OCI-LY1 (cell line): ENCODE data around the gene GPR39.

Experiments used
- H2AFZ ChIP-seq: fragments of 200-600 bp; sonication (generic), shearing (Covaris generic); 2 replicates; pipeline ENCODE4 v1.6.0; 2014; ENCODE audit warnings: antibody characterized with exemption, mild to moderate bottlenecking, low read length
- H3F3A ChIP-seq: fragments of 200-600 bp; sonication (generic), shearing (Covaris generic); 2 replicates; pipeline ENCODE4 v1.6.0; 2014; ENCODE audit warnings: mild to moderate bottlenecking, antibody characterized with exemption, low read length, moderate library complexity; ENCODE audit not compliant: insufficient read depth
- H3K27ac ChIP-seq: fragments of 200-600 bp; sonication (generic); 2 replicates; pipeline ENCODE4 v1.5.1; 2014; ENCODE audit warnings: low read length, mixed run types, mild to moderate bottlenecking, low read depth; ENCODE audit not compliant: poor library complexity, severe bottlenecking
- H3K27me3 ChIP-seq: fragments of 200-600 bp; sonication (generic); 2 replicates; pipeline ENCODE4 v1.6.0; 2014; ENCODE audit warnings: antibody characterized with exemption, mild to moderate bottlenecking, low read length, moderate library complexity; ENCODE audit not compliant: insufficient read depth
- H3K36me3 ChIP-seq: fragments of 200-600 bp; sonication (generic); 2 replicates; pipeline ENCODE4 v1.6.1; 2014; ENCODE audit warnings: mild to moderate bottlenecking, antibody characterized with exemption, low read length, moderate library complexity, mixed read lengths; ENCODE audit not compliant: insufficient read depth
- H3K4me1 ChIP-seq: fragments of 200-600 bp; sonication (generic); 2 replicates; pipeline ENCODE4 v1.5.1; 2014; ENCODE audit warnings: mild to moderate bottlenecking, low read length, moderate library complexity; ENCODE audit not compliant: insufficient read depth, severe bottlenecking
- H3K4me2 ChIP-seq: fragments of 200-600 bp; sonication (generic), shearing (Covaris generic); 2 replicates; pipeline ENCODE4 v1.6.1; 2014; ENCODE audit warnings: low read length
- H3K4me3 ChIP-seq: fragments of 200-600 bp; sonication (generic); 2 replicates; pipeline ENCODE4 v1.5.1; 2014; ENCODE audit warnings: low read length, low read depth, mild to moderate bottlenecking, mixed read lengths; ENCODE audit not compliant: poor library complexity, severe bottlenecking
- H3K79me2 ChIP-seq: fragments of 200-600 bp; shearing (Covaris generic); 2 replicates; pipeline ENCODE4 v1.6.1; 2016; ENCODE audit warnings: mixed run types, low read length, mixed read lengths; ENCODE audit not compliant: insufficient read depth
- H3K9ac ChIP-seq: fragments of 200-600 bp; sonication (generic), shearing (Covaris generic); 2 replicates; pipeline ENCODE4 v1.6.1; 2014; ENCODE audit warnings: mild to moderate bottlenecking, low read length, mixed read lengths
- H3K9me2 ChIP-seq: fragments of 200-600 bp; sonication (generic), shearing (Covaris generic); 2 replicates; pipeline ENCODE4 v1.6.1; 2014; ENCODE audit warnings: low read depth, mild to moderate bottlenecking, low read length, mixed read lengths
- H3K9me3 ChIP-seq: fragments of 200-600 bp; shearing (Covaris generic); 2 replicates; pipeline ENCODE4 v1.6.1; 2014; ENCODE audit warnings: low read length, mixed read lengths
- H4K20me1 ChIP-seq: fragments of 200-600 bp; sonication (generic), shearing (Covaris generic); 2 replicates; pipeline ENCODE4 v1.6.0; 2016; ENCODE audit warnings: mild to moderate bottlenecking, low read length; ENCODE audit not compliant: insufficient read depth
- EZH2 ChIP-seq: fragments of 200-600 bp; sonication (generic), shearing (Covaris generic); IDR thresholded peaks from 2 replicates; pipeline ENCODE4 v1.8.0; 2017; ENCODE audit warnings: borderline replicate concordance, mixed run types, mild to moderate bottlenecking, antibody characterized with exemption, low read length, moderate library complexity, mixed read lengths
- TF ChIP-seq, protein P1 (sequence below): fragments of 200-600 bp; sonication (generic), shearing (Covaris generic); IDR thresholded peaks from 2 replicates; pipeline ENCODE4 v1.5.1; 2017; ENCODE audit warnings: mild to moderate bottlenecking, antibody characterized with exemption, low read length, moderate library complexity, mixed read lengths

The GPR39 gene

GRCh38 chr2:132488491-132488890 is 71.9 kb downstream of the GPR39 start:
- Histone ChIP-seq H2AFZ (no peak overlapping the region), H3K27ac (no peak overlapping the region), H3K27me3 (no peaks in the 10 kb centered on the region), H3K9me3 (no peaks in the 10 kb centered on the region), H3K79me2 (no peaks in the 10 kb centered on the region), H3K9me2 (no peaks in the 10 kb centered on the region), H3K36me3 (no peaks in the 10 kb centered on the region), H3K4me2 (no peak overlapping the region), H3K4me1 (no peaks in the 10 kb centered on the region), H3K4me3 (no peak overlapping the region), H4K20me1 (no peaks in the 10 kb centered on the region), H3K9ac (no peak overlapping the region), H3F3A (no peaks in the 10 kb centered on the region)
- TF ChIP-seq, protein P1, sequence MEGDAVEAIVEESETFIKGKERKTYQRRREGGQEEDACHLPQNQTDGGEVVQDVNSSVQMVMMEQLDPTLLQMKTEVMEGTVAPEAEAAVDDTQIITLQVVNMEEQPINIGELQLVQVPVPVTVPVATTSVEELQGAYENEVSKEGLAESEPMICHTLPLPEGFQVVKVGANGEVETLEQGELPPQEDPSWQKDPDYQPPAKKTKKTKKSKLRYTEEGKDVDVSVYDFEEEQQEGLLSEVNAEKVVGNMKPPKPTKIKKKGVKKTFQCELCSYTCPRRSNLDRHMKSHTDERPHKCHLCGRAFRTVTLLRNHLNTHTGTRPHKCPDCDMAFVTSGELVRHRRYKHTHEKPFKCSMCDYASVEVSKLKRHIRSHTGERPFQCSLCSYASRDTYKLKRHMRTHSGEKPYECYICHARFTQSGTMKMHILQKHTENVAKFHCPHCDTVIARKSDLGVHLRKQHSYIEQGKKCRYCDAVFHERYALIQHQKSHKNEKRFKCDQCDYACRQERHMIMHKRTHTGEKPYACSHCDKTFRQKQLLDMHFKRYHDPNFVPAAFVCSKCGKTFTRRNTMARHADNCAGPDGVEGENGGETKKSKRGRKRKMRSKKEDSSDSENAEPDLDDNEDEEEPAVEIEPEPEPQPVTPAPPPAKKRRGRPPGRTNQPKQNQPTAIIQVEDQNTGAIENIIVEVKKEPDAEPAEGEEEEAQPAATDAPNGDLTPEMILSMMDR, result no peak

GRCh38 chr2:132489150-132489549 is 72.5 kb downstream of the GPR39 start:
- H3K4me1 ChIP-seq, result no peaks in the 10 kb centered on the region
- H3K4me3 ChIP-seq, result no peak overlapping the region
- no peak overlapping the region for H3K4me2 ChIP-seq
- TF ChIP-seq, protein P1, result no peak
- TF ChIP-seq EZH2, result no peak
- no peaks in the 10 kb centered on the region for H3K27me3 ChIP-seq
- no peaks in the 10 kb centered on the region for H3K9me2 ChIP-seq
- no peak overlapping the region for H3K27ac ChIP-seq
- H3F3A ChIP-seq, result no peaks in the 10 kb centered on the region
- H3K79me2 ChIP-seq, result no peaks in the 10 kb centered on the region
- no peak overlapping the region for H2AFZ ChIP-seq
- no peaks in the 10 kb centered on the region for H3K36me3 ChIP-seq
- no peaks in the 10 kb centered on the region for H3K9me3 ChIP-seq
- no peak overlapping the region for H3K9ac ChIP-seq
- H4K20me1 ChIP-seq, result no peaks in the 10 kb centered on the region

- no peaks in the 10 kb centered on the region for H3K79me2 ChIP-seq
- no peak overlapping the region for H3K4me3 ChIP-seq
- no peaks in the 10 kb centered on the region for H4K20me1 ChIP-seq
- no peaks in the 10 kb centered on the region for H3K9me3 ChIP-seq
- H3K9ac ChIP-seq, result no peak overlapping the region
- no peaks in the 10 kb centered on the region for H3K36me3 ChIP-seq
- no peak overlapping the region for H2AFZ ChIP-seq
- no peaks in the 10 kb centered on the region for H3K4me1 ChIP-seq
- no peaks in the 10 kb centered on the region for H3K27me3 ChIP-seq
- no peaks in the 10 kb centered on the region for H3F3A ChIP-seq
- no peak overlapping the region for H3K4me2 ChIP-seq
- TF ChIP-seq, protein P1, result no peak
- no peak for TF ChIP-seq EZH2
- H3K27ac ChIP-seq, result no peak overlapping the region
- H3K9me2 ChIP-seq, result no peaks in the 10 kb centered on the region
These were observed 79.3 kb downstream of the GPR39 start for GRCh38 chr2:132495881-132496280.
